GM23338 (cell line): ENCODE measurements around the gene DHRS3. TPM values are rescaled to one million over a fixed set of nuclear protein-coding genes. Genes with fewer than 3 reads are reported as not detected.

Experiments used
- CREB1 ChIP-seq: fragments of 250-450 bp; sonication (Bioruptor Pico); IDR thresholded peaks from 2 replicates; pipeline ENCODE4 v1.5.0; 2020; ENCODE audit warnings: low read depth, mild to moderate bottlenecking, moderate library complexity
- EZH2phosphoT487 ChIP-seq: fragments of 200-600 bp; sonication (generic); IDR thresholded peaks from one replicate; pipeline ENCODE4 v1.8.1; 2018; ENCODE audit warnings: antibody characterized with exemption; ENCODE audit not compliant: unreplicated experiment
- JUNB ChIP-seq: IDR thresholded peaks from one replicate; pipeline ENCODE4 v1.6.1; 2016; ENCODE audit warnings: antibody characterized with exemption; ENCODE audit not compliant: unreplicated experiment
- ZNF114 ChIP-seq: fragments of 250-450 bp; sonication (Bioruptor Pico); IDR thresholded peaks from 2 replicates; pipeline ENCODE4 v1.5.0; 2020; ENCODE audit warnings: mild to moderate bottlenecking, moderate library complexity
- polyA plus RNA-seq: library from polyadenylated mRNA; unstranded; fragments of >200 nt; fragmentation: Nextera tagmentation; extraction: Ambion mirVana; gene quantifications from 2 replicates; pipeline ENCODE4 v1.2.1, GENCODE V29; 2016
- total RNA-seq: library from RNA; depleted of rRNA; stranded (reverse); fragments of >200 nt; shearing (Covaris generic); gene quantifications from 2 replicates; pipeline ENCODE4 v1.2.3, GENCODE V29; 2014
- TF ChIP-seq, protein P1 (sequence below): fragments of 250-450 bp; sonication (Bioruptor Pico); IDR thresholded peaks from 2 replicates; pipeline ENCODE4 v1.5.0; 2020; ENCODE audit warnings: mild to moderate bottlenecking, moderate library complexity
- TF ChIP-seq, protein P2 (sequence below): IDR thresholded peaks from one replicate; pipeline ENCODE4 v1.6.1; 2018; ENCODE audit warnings: antibody characterized with exemption; ENCODE audit not compliant: unreplicated experiment
- TF ChIP-seq, protein P3 (sequence below), 2 experiments: fragments of 200-600 bp in 1 of 2; sonication (generic) in 1 of 2; conservative IDR thresholded peaks; 2 replicates each; pipeline versions ENCODE4 v1.5.1 to v1.6.1; 2016 to 2017; ENCODE audit warnings: antibody characterized with exemption in 2 of 2, low read depth in 2 of 2, mild to moderate bottlenecking in 2 of 2, moderate library complexity in 1 of 2

The DHRS3 gene
- total and polyA plus RNA-seq, 2 experiments from 2014 or later, result 21.0 to 26.0 TPM

GRCh38 chr1:12657060-12657884, 39.3 kb upstream of the DHRS3 start (continued):
- TF ChIP-seq, protein P1, sequence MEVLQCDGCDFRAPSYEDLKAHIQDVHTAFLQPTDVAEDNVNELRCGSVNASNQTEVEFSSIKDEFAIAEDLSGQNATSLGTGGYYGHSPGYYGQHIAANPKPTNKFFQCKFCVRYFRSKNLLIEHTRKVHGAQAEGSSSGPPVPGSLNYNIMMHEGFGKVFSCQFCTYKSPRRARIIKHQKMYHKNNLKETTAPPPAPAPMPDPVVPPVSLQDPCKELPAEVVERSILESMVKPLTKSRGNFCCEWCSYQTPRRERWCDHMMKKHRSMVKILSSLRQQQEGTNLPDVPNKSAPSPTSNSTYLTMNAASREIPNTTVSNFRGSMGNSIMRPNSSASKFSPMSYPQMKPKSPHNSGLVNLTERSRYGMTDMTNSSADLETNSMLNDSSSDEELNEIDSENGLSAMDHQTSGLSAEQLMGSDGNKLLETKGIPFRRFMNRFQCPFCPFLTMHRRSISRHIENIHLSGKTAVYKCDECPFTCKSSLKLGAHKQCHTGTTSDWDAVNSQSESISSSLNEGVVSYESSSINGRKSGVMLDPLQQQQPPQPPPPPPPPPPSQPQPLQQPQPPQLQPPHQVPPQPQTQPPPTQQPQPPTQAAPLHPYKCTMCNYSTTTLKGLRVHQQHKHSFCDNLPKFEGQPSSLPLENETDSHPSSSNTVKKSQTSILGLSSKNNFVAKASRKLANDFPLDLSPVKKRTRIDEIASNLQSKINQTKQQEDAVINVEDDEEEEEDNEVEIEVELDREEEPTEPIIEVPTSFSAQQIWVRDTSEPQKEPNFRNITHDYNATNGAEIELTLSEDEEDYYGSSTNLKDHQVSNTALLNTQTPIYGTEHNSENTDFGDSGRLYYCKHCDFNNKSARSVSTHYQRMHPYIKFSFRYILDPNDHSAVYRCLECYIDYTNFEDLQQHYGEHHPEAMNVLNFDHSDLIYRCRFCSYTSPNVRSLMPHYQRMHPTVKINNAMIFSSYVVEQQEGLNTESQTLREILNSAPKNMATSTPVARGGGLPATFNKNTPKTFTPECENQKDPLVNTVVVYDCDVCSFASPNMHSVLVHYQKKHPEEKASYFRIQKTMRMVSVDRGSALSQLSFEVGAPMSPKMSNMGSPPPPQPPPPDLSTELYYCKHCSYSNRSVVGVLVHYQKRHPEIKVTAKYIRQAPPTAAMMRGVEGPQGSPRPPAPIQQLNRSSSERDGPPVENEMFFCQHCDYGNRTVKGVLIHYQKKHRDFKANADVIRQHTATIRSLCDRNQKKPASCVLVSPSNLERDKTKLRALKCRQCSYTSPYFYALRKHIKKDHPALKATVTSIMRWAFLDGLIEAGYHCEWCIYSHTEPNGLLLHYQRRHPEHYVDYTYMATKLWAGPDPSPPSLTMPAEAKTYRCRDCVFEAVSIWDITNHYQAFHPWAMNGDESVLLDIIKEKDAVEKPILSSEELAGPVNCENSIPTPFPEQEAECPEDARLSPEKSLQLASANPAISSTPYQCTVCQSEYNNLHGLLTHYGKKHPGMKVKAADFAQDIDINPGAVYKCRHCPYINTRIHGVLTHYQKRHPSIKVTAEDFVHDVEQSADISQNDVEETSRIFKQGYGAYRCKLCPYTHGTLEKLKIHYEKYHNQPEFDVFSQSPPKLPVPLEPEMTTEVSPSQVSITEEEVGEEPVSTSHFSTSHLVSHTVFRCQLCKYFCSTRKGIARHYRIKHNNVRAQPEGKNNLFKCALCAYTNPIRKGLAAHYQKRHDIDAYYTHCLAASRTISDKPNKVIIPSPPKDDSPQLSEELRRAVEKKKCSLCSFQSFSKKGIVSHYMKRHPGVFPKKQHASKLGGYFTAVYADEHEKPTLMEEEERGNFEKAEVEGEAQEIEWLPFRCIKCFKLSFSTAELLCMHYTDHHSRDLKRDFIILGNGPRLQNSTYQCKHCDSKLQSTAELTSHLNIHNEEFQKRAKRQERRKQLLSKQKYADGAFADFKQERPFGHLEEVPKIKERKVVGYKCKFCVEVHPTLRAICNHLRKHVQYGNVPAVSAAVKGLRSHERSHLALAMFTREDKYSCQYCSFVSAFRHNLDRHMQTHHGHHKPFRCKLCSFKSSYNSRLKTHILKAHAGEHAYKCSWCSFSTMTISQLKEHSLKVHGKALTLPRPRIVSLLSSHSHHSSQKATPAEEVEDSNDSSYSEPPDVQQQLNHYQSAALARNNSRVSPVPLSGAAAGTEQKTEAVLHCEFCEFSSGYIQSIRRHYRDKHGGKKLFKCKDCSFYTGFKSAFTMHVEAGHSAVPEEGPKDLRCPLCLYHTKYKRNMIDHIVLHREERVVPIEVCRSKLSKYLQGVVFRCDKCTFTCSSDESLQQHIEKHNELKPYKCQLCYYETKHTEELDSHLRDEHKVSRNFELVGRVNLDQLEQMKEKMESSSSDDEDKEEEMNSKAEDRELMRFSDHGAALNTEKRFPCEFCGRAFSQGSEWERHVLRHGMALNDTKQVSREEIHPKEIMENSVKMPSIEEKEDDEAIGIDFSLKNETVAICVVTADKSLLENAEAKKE (CRISPR knock-in tag), result no peak
- no peak for TF ChIP-seq EZH2phosphoT487
- TF ChIP-seq JUNB, result no peak
- TF ChIP-seq ZNF114, result no peak
- no peak for TF ChIP-seq CREB1
- TF ChIP-seq, protein P2, sequence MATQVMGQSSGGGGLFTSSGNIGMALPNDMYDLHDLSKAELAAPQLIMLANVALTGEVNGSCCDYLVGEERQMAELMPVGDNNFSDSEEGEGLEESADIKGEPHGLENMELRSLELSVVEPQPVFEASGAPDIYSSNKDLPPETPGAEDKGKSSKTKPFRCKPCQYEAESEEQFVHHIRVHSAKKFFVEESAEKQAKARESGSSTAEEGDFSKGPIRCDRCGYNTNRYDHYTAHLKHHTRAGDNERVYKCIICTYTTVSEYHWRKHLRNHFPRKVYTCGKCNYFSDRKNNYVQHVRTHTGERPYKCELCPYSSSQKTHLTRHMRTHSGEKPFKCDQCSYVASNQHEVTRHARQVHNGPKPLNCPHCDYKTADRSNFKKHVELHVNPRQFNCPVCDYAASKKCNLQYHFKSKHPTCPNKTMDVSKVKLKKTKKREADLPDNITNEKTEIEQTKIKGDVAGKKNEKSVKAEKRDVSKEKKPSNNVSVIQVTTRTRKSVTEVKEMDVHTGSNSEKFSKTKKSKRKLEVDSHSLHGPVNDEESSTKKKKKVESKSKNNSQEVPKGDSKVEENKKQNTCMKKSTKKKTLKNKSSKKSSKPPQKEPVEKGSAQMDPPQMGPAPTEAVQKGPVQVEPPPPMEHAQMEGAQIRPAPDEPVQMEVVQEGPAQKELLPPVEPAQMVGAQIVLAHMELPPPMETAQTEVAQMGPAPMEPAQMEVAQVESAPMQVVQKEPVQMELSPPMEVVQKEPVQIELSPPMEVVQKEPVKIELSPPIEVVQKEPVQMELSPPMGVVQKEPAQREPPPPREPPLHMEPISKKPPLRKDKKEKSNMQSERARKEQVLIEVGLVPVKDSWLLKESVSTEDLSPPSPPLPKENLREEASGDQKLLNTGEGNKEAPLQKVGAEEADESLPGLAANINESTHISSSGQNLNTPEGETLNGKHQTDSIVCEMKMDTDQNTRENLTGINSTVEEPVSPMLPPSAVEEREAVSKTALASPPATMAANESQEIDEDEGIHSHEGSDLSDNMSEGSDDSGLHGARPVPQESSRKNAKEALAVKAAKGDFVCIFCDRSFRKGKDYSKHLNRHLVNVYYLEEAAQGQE, result no peak
- TF ChIP-seq, protein P3, sequence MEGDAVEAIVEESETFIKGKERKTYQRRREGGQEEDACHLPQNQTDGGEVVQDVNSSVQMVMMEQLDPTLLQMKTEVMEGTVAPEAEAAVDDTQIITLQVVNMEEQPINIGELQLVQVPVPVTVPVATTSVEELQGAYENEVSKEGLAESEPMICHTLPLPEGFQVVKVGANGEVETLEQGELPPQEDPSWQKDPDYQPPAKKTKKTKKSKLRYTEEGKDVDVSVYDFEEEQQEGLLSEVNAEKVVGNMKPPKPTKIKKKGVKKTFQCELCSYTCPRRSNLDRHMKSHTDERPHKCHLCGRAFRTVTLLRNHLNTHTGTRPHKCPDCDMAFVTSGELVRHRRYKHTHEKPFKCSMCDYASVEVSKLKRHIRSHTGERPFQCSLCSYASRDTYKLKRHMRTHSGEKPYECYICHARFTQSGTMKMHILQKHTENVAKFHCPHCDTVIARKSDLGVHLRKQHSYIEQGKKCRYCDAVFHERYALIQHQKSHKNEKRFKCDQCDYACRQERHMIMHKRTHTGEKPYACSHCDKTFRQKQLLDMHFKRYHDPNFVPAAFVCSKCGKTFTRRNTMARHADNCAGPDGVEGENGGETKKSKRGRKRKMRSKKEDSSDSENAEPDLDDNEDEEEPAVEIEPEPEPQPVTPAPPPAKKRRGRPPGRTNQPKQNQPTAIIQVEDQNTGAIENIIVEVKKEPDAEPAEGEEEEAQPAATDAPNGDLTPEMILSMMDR (conservative IDR thresholded peaks at IDR 0.05; ENCODE audit: low read depth in 2 of 2), result no peak
